T-helper 2 cell treated with Interferon-gamma antibody and Interleukin-4, amounts not matched to agents 5 μg/mL and 100 μg/mL, for 36 hours (primary cell): ENCODE data around the gene HAVCR1.
A peak's percentile ranks its signal among the peaks of the same experiment; 100 is the strongest.

Experiments
- DNase-seq: peaks from one replicate; pipeline ENCODE4 v3.0.0; 2021; ENCODE audit warnings: low spot score
- H3K27ac Mint-ChIP-seq: one replicate; pipeline ENCODE4 v1.8.0; 2021; ENCODE audit warnings: mild to moderate bottlenecking, mixed read lengths
- H3K27me3 Mint-ChIP-seq: one replicate; pipeline ENCODE4 v1.8.0; 2021; ENCODE audit warnings: low read depth, mixed read lengths
- H3K36me3 Mint-ChIP-seq: one replicate; pipeline ENCODE4 v1.8.0; 2021; ENCODE audit warnings: low read depth, mixed read lengths
- H3K4me1 Mint-ChIP-seq: one replicate; pipeline ENCODE4 v1.8.0; 2021; ENCODE audit warnings: low read depth, mixed read lengths
- H3K4me3 Mint-ChIP-seq: one replicate; pipeline ENCODE4 v1.8.0; 2022; ENCODE audit warnings: mild to moderate bottlenecking, moderate library complexity, mixed read lengths
- H3K9me3 Mint-ChIP-seq: one replicate; pipeline ENCODE4 v1.8.0; 2021; ENCODE audit warnings: mixed read lengths

Gene HAVCR1

GRCh38 chr5:157059093-157059539 lies at the start of gene HAVCR1:
Gene HAVCR1 (minus strand): TSS chr5:157059116. CDS start chr5:157057943, 1,173 bp downstream.
- no peaks in the 10 kb centered on the region for H3K9me3 Mint-ChIP-seq
- H3K27ac Mint-ChIP-seq = peak within 1 kb of the TSS; percentile 20
- no peak within 1 kb of the TSS for H3K4me3 Mint-ChIP-seq
- H3K4me1 Mint-ChIP-seq = peaks cover 12% of the 10 kb centered on the region
- H3K27me3 Mint-ChIP-seq = no peaks in the 10 kb centered on the region
- DNase-seq = no peak
- H3K36me3 Mint-ChIP-seq = no peaks in the 10 kb centered on the region

DNA sequence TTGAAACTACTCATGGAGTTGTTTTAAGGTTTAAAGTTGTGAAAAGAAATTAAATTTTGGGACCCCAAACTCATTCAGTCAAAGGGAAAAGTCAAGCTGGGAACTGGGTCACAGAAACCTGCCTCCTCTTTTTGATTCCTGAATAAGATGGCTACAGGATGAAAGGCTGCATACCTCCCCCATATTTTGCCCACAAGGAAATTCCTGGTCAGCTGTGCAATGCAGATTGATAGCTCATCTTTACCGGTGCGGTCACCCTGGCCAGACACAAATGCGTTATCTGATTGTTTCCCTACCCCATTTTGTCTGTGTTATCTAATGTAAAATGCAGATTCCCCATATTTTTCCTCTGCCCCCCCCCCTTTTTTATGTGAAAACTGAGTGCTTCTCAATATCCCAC lies 48.6 kb upstream of the HAVCR1 start:
- H3K9me3 Mint-ChIP-seq = no peaks in the 10 kb centered on the region
- peak overlapping the region; percentile 58 for H3K27ac Mint-ChIP-seq
- no peak for DNase-seq
- H3K4me1 Mint-ChIP-seq = peaks cover 49% of the 10 kb centered on the region
- peak overlapping the region; percentile 92 for H3K4me3 Mint-ChIP-seq
- H3K36me3 Mint-ChIP-seq = peaks cover 44% of the 10 kb centered on the region
- no peaks in the 10 kb centered on the region for H3K27me3 Mint-ChIP-seq

DNA sequence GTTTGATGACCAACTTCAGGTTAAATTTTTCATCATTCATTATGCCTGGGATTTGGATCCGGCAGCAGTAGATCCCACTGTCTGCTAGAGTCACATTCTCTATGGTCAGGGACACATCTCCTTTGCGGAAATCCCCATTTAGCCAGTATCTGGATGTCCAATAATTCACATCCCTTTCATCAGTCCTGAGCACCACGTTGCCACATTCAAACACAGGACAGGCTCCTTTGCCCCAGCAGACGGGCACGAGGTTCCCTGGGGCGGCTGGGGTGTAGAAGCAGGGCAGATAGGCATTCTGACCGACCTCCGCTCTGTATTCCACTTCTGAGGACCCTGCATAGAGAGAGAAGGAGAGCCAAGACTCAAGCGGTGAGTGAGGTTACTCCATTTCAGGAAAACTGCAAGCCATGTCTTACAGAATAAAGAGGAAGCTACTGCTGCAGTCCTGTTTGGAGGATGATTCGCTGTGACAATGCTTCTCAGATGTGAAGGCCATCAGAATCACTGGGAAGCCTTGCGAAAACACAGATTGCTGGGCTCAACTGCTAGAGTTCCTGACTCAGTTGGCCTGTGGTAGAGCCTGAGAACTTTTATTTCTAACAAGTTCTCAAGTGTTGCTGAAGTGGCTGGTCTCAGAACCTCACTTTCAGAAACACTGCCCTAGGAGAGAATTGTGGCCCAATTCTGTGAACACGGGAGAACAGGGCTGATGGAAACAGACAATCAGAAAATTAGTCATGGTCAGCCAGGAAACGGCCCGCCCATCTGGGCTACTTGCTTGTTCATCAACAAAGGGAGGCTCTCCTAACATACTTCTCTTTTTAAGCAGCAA lies 47.9 kb upstream of the HAVCR1 start:
- Mint-ChIP-seq H3K9me3 (no peaks in the 10 kb centered on the region), H3K36me3 (peaks cover 49% of the 10 kb centered on the region), H3K4me1 (peaks cover 49% of the 10 kb centered on the region), H3K4me3 (peak overlapping the region; percentile 92), H3K27me3 (no peaks in the 10 kb centered on the region), H3K27ac (peak overlapping the region; percentile 58)
- peak; percentile 43 for DNase-seq

DNA sequence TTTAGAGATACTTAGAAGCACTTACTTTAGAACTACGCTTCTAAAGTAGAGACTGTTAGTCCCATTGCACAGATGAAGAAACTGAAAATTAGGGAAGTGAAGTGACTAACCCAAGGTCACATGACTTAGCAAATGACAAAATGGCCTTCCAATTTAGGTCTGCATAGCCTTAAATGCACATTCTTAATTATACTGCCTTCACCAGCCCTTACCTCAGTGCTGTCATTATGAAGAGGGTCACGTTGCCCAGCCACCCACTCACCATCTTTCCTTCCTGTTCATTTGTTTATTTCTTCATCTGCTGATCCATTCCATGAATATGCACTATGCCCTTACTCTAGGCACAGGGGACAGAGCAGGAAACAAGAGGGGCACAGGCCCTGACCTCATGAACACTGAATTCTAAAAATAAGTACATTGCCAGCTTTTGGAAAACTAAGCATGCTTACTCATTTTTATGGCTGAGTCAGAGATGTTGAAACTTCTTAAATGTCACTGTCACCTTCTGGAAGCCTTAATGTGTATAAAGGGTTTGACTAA lies 41.3 kb upstream of the HAVCR1 start:
- H3K27me3 Mint-ChIP-seq = no peaks in the 10 kb centered on the region
- H3K4me3 Mint-ChIP-seq = peak overlapping the region; percentile 2
- peak; percentile 65 for DNase-seq
- H3K36me3 Mint-ChIP-seq = peaks cover 59% of the 10 kb centered on the region
- H3K9me3 Mint-ChIP-seq = no peaks in the 10 kb centered on the region
- H3K27ac Mint-ChIP-seq = peak overlapping the region; percentile 73
- H3K4me1 Mint-ChIP-seq = peaks cover 24% of the 10 kb centered on the region

GRCh38 chr5:157088342-157088990 lies 29.6 kb upstream of the HAVCR1 start:
- no peaks in the 10 kb centered on the region for H3K9me3 Mint-ChIP-seq
- peaks cover 73% of the 10 kb centered on the region for H3K36me3 Mint-ChIP-seq
- H3K27ac Mint-ChIP-seq = no peak overlapping the region
- no peak for DNase-seq
- H3K4me1 Mint-ChIP-seq = peaks cover 5% of the 10 kb centered on the region
- no peak overlapping the region for H3K4me3 Mint-ChIP-seq
- no peaks in the 10 kb centered on the region for H3K27me3 Mint-ChIP-seq

DNA sequence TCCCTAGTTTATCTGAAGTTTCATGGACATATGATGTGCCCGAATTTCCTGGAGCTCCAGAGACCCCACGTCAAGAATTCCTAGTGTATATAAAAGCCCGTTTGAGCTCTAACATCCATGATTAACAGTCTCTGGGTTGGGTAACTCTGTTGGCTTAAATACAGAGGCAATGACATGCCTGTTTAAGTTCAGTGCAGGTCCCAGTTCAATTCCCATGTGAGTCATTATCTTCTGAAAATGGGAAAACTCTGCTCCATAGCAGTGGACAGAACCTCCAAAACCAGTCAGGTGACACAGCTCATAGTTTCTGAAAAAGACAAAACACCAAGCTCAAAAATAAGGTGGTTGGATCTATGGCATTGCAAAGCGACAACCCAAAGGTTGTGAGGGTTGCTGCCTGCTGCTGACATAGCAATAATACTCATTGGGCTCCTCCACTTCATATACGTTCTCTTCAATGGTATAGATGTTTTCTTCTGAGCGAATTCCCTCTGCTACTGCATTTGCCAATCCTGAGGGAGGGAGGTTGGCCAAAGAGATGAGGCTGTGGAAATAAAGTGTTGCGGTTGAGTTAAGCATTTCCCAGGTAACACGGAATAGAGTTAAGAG lies 27.9 kb upstream of the HAVCR1 start:
- Mint-ChIP-seq H3K36me3 (peaks cover 78% of the 10 kb centered on the region), H3K27me3 (no peaks in the 10 kb centered on the region), H3K4me3 (no peak overlapping the region), H3K27ac (no peak overlapping the region), H3K4me1 (peaks cover 7% of the 10 kb centered on the region), H3K9me3 (no peaks in the 10 kb centered on the region)
- no peak for DNase-seq

DNA sequence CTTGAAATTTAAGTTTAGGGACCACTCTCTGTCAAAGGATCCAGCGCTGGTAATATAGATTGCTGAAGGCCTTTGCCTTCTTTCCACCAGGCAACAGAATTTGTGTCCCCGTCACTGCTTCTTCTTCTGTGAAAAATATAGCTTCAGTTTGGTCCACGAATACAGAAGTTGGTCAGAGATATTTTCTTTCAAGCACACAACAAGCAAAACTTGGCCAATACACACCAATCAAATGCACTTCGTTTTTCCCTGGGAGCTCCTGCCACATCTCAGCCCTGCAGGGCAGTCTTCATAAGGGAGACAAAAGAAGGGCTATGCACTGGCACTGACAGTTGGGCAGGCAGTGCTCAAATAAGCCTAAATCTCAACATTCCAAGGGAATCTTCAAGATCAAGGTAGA lies 27.0 kb upstream of the HAVCR1 start:
- no peaks in the 10 kb centered on the region for H3K27me3 Mint-ChIP-seq
- DNase-seq = no peak
- no peak overlapping the region for H3K27ac Mint-ChIP-seq
- peaks cover 72% of the 10 kb centered on the region for H3K36me3 Mint-ChIP-seq
- H3K4me1 Mint-ChIP-seq = peaks cover 7% of the 10 kb centered on the region
- H3K9me3 Mint-ChIP-seq = no peaks in the 10 kb centered on the region
- no peak overlapping the region for H3K4me3 Mint-ChIP-seq

DNA sequence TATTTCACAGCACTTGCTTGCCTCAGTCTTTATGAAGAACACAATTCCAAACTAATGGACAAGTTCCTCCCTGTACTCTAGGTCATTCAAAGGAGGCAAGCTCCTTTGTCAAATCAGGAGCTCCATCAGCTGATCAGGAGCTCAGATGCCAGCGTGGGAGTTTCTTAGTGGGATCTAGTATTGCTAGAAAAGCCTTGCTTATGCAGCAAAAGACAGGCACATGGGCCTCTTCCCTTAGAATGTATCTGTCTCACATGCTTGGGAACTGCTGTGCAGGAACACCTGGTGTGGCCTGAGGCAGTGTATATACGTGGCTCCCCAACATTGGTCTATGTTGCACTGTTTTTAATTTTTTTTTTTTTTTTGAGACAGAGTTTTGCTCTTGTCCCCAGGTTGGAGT lies 21.4 kb upstream of the HAVCR1 start:
- H3K4me3 Mint-ChIP-seq = no peak overlapping the region
- H3K27me3 Mint-ChIP-seq = no peaks in the 10 kb centered on the region
- H3K27ac Mint-ChIP-seq = no peak overlapping the region
- DNase-seq = no peak
- peaks cover 5% of the 10 kb centered on the region for H3K9me3 Mint-ChIP-seq
- H3K36me3 Mint-ChIP-seq = peaks cover 25% of the 10 kb centered on the region
- H3K4me1 Mint-ChIP-seq = peaks cover 17% of the 10 kb centered on the region

DNA sequence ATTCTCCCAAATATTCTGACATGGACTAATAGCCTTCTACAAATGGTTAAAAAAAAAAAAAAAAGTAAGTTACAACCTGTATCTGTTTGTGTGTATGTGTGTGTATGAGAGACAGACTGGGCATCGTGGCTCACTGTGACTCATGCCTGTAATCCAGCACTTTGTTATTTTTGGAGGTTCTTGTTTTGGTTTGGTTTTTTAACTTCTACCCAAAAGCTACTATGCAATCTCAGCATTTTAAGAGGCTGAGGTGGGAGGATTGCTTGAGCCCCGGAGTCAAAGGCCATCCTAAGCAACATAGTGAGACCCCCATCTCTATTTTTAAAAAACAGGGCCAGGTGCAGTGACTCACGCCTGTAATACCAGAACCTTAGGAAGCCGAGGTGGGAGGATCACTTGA lies 17.6 kb upstream of the HAVCR1 start:
- H3K36me3 Mint-ChIP-seq = peaks cover 9% of the 10 kb centered on the region
- H3K27ac Mint-ChIP-seq = peak overlapping the region; percentile 4
- H3K4me3 Mint-ChIP-seq = peak overlapping the region; percentile 0
- peaks cover 9% of the 10 kb centered on the region for H3K9me3 Mint-ChIP-seq
- peak; percentile 22 for DNase-seq
- no peaks in the 10 kb centered on the region for H3K27me3 Mint-ChIP-seq
- H3K4me1 Mint-ChIP-seq = peaks cover 43% of the 10 kb centered on the region

DNA sequence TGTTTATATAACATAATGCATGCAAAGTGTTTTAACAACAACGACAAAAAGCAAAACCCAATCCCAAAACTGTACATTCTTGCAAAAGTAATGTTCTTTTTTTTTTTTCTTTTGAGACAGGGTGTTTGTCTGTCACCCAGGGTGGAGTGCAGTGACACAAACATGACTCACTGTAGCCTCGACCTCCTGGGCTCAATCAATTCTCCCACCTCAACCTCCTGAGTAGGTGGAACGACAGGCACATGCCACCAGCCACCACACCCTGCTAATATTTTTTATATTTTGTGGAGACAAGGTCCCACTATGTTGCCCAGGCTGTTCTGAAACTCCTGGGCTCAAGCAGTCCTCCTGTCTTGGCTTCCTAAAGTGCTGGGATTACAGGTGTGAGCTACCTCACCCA lies 13.6 kb upstream of the HAVCR1 start:
- Mint-ChIP-seq H3K27ac (peak overlapping the region; percentile 33), H3K36me3 (peaks cover 9% of the 10 kb centered on the region)
- peak; percentile 18 for DNase-seq

GRCh38 chr5:157069949-157070348 lies 11.0 kb upstream of the HAVCR1 start:
- Mint-ChIP-seq H3K27ac (no peak overlapping the region), H3K27me3 (no peaks in the 10 kb centered on the region), H3K9me3 (peaks cover 4% of the 10 kb centered on the region)

More for the DNA sequence above, 13.6 kb upstream of the HAVCR1 start:
- H3K27me3 Mint-ChIP-seq = no peaks in the 10 kb centered on the region
- peak overlapping the region; percentile 4 for H3K4me3 Mint-ChIP-seq
- H3K9me3 Mint-ChIP-seq = peaks cover 9% of the 10 kb centered on the region
- H3K4me1 Mint-ChIP-seq = peaks cover 41% of the 10 kb centered on the region

GRCh38 chr5:157068785-157069184 lies 9.9 kb upstream of the HAVCR1 start:
- Mint-ChIP-seq H3K27me3 (no peaks in the 10 kb centered on the region), H3K36me3 (peaks cover 2% of the 10 kb centered on the region), H3K27ac (no peak overlapping the region), H3K9me3 (no peaks in the 10 kb centered on the region), H3K4me1 (peaks cover 29% of the 10 kb centered on the region), H3K4me3 (no peak overlapping the region)
- DNase-seq = no peak

More at GRCh38 chr5:157069949-157070348, 11.0 kb upstream of the HAVCR1 start:
- no peak overlapping the region for H3K4me3 Mint-ChIP-seq
- peaks cover 30% of the 10 kb centered on the region for H3K4me1 Mint-ChIP-seq
- peaks cover 5% of the 10 kb centered on the region for H3K36me3 Mint-ChIP-seq
- no peak for DNase-seq

DNA sequence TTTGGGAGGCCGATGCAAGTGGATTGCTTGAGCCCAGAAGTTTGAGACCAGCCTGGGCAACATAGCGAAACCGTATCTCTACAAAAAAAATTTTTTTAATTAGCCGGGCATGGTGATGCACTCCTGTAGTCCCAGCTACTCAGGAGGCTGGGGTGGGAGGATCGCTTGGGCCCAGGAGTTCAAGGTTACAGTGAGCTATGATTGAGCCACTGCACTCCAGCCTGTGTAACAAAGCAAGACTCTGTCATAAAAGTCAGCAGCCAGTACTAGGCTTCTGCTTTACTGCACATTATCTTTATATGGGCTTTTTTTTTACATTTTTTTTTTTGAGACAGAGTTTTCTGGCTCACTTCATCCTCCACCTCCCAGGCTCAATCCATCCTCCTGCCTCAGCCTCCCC lies 9.4 kb upstream of the HAVCR1 start:
- H3K4me1 Mint-ChIP-seq = peaks cover 28% of the 10 kb centered on the region
- peaks cover 2% of the 10 kb centered on the region for H3K36me3 Mint-ChIP-seq
- no peaks in the 10 kb centered on the region for H3K27me3 Mint-ChIP-seq
- no peak overlapping the region for H3K4me3 Mint-ChIP-seq
- DNase-seq = no peak
- no peaks in the 10 kb centered on the region for H3K9me3 Mint-ChIP-seq
- H3K27ac Mint-ChIP-seq = no peak overlapping the region

DNA sequence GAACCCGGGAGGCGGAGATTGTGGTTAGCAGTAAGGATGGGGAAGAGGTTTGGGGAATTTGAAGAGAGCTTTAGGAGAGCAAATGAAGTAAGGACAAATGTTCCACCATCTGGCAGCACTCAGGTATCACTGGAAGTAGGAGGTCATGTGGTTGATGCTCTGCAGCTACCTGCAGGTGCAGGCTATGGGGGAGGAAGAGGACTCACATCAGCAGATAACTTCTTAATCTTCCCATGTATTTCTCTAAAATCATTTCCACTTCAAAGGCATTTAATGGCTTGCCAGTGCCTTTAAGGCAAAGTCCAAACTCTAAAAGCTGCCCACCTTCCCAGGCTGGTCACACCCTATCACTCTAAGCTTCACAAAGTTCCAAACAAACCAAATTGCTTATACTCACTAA lies 8.1 kb upstream of the HAVCR1 start:
- H3K27me3 Mint-ChIP-seq = no peaks in the 10 kb centered on the region
- H3K4me3 Mint-ChIP-seq = no peak overlapping the region
- H3K4me1 Mint-ChIP-seq = peaks cover 17% of the 10 kb centered on the region
- no peak overlapping the region for H3K27ac Mint-ChIP-seq
- no peaks in the 10 kb centered on the region for H3K9me3 Mint-ChIP-seq
- no peak for DNase-seq
- H3K36me3 Mint-ChIP-seq = peaks cover 2% of the 10 kb centered on the region
